GM12872 (cell line): ENCODE results near the gene CCDC60.

Source experiments
- CTCF ChIP-seq: IDR thresholded peaks from 3 replicates; pipeline ENCODE4 v1.5.1; 2011; ENCODE audit warnings: low read depth, mild to moderate bottlenecking, low read length, moderate library complexity; ENCODE audit not compliant: insufficient read depth

Gene CCDC60

DNA sequence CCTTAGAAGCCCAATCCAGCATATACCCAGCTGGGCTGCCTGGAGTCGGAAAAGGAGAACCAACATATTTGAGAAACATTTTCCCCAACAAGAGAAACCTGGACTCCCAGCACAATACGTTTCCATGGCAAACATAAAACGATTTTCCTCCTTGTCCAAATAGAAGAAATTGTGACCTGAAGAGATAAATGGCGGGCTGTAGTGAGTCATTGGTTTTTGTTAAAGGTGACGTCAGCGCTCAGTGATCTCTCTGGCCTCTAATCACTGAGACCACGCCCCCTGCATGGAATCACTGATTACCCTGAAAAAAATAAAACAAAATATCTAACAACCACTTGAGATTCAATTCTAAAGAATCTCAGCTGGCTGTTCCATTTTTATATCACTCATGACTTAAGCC is 6.0 kb downstream of the CCDC60 start:
- TF ChIP-seq CTCF = no peak

GRCh38 chr12:119341020-119341419 is 6.5 kb downstream of the CCDC60 start:
- TF ChIP-seq CTCF = no peak

- no peak for TF ChIP-seq CTCF
These were observed 7.5 kb downstream of the CCDC60 start for GRCh38 chr12:119341988-119342387.

- TF ChIP-seq CTCF = no peak
These were observed 8.6 kb downstream of the CCDC60 start for GRCh38 chr12:119343130-119343529.

DNA sequence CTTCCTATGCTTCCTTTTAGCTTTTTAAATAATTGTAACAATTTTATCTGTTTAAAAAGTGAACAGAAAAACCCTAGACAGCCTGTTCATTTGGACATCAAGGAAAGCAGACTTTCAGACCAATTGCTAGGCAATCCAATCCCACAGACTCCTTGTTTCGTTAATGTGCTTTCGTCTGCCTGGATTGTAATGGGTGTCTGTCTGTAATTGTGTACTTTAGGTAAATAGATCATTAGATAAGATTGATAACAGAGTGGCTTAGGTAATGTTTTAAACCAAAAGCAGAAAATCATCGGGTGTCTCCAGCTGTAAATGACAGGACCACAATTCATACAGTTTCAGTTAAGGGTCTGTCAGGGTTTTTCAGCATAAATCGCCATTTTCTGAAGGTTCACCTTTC is 19.6 kb downstream of the CCDC60 start:
- TF ChIP-seq CTCF = no peak

- no peak for TF ChIP-seq CTCF
These were observed 28.5 kb downstream of the CCDC60 start for GRCh38 chr12:119363037-119363436.

- TF ChIP-seq CTCF = no peak
These were observed 29.0 kb downstream of the CCDC60 start for GRCh38 chr12:119363490-119363889.

- no peak for TF ChIP-seq CTCF
These were observed 30.9 kb downstream of the CCDC60 start for GRCh38 chr12:119365451-119365850.
